Endothelial cell of umbilical vein (primary cell): Measurements from ENCODE around the gene LMO7. TPM values are rescaled to one million over a fixed set of nuclear protein-coding genes. Genes with fewer than 3 reads are reported as not detected.
A peak's percentile ranks its signal among the peaks of the same experiment; 100 is the strongest.

Source experiments
- BruUV-seq: library from RNA; stranded (reverse); fragments of 400-500 nt; replicated peaks from 2 replicates; lab custom pipeline; 2021; lab: Mats Ljungman, UMichigan
- CTCF ChIA-PET: fragments of 300-600, 350-600 bp; sonication (Branson Sonifier 250); formaldehyde crosslinking; loops from one replicate; lab custom pipeline; 2021; ENCODE audit warnings: antibody characterized with exemption, inconsistent platforms; lab: Charles Lee
- POLR2A ChIA-PET: fragments of 300-600, 350-600 bp; sonication (Branson Sonifier 250); formaldehyde crosslinking; loops from one replicate; lab custom pipeline; 2021; ENCODE audit warnings: antibody characterized with exemption, inconsistent platforms; lab: Charles Lee
- DNase-seq: peaks from one replicate; pipeline ENCODE4 v3.0.0-alpha.2; 2011; ENCODE audit warnings: low read depth, low spot score
- FAIRE-seq: peaks from 2 replicates; lab custom pipeline; 2011; peaks lifted over from hg19 to GRCh38; lab: Jason Lieb, UNC
- H2AFZ ChIP-seq: 2 replicates; pipeline ENCODE4 v1.6.0; 2012; ENCODE audit warnings: low read depth, low read length, control low read depth, inconsistent platforms
- H3K27ac ChIP-seq: 2 replicates; pipeline ENCODE4 v1.5.1; 2011; ENCODE audit warnings: low read depth, mild to moderate bottlenecking, control low read depth, low read length, moderate library complexity; ENCODE audit not compliant: insufficient read depth
- H3K27me3 ChIP-seq, 2 experiments: 2 replicates each; pipeline versions ENCODE4 v1.6.0 to v1.6.1; 2011; ENCODE audit warnings: low read length in 2 of 2, mixed read lengths in 1 of 2; ENCODE audit not compliant: control insufficient read depth in 2 of 2, insufficient read depth in 2 of 2
- H3K36me3 ChIP-seq, 2 experiments: 2 replicates in 1 of 2; 3 replicates in 1 of 2; pipeline ENCODE4 v1.5.1; 2011; ENCODE audit warnings: low read length in 2 of 2, mild to moderate bottlenecking in 1 of 2, moderate library complexity in 1 of 2; ENCODE audit not compliant: control insufficient read depth in 2 of 2, insufficient read depth in 2 of 2; ENCODE audit errors: extremely low read depth in 1 of 2
- H3K4me1 ChIP-seq: 3 replicates; pipeline ENCODE4 v1.5.1; 2011; ENCODE audit warnings: mild to moderate bottlenecking, low read length; ENCODE audit not compliant: control insufficient read depth, insufficient read depth; ENCODE audit errors: extremely low read depth
- H3K4me2 ChIP-seq: 2 replicates; pipeline ENCODE4 v1.6.1; 2011; ENCODE audit warnings: low read length, control low read depth, mixed read lengths; ENCODE audit not compliant: insufficient read depth
- H3K4me3 ChIP-seq, 3 experiments: fragments of 200-600 bp in 1 of 3; sonication (generic), shearing (Covaris generic) in 1 of 3; replicated peaks in 1 of 3; 2 replicates each; pipeline ENCODE4 v1.5.1; 2011 to 2016; ENCODE audit warnings: control low read depth in 3 of 3, low read length in 3 of 3, mild to moderate bottlenecking in 2 of 3, inconsistent platforms in 1 of 3, low read depth in 1 of 3, moderate library complexity in 1 of 3; ENCODE audit not compliant: insufficient read depth in 1 of 3
- H3K79me2 ChIP-seq: 2 replicates; pipeline ENCODE4 v1.6.0; 2012; ENCODE audit warnings: low read length, inconsistent platforms; ENCODE audit not compliant: control insufficient read depth, insufficient read depth
- H3K9ac ChIP-seq: replicated peaks from 2 replicates; pipeline ENCODE3; 2011; ENCODE audit warnings: low read length, control low read depth; ENCODE audit not compliant: insufficient read depth; ENCODE audit errors: extremely low read depth
- H3K9me1 ChIP-seq: replicated peaks from 3 replicates; pipeline ENCODE4 v1.6.0; 2011; ENCODE audit warnings: mild to moderate bottlenecking, low read length; ENCODE audit not compliant: control insufficient read depth, insufficient read depth; ENCODE audit errors: extremely low read depth
- H3K9me3 ChIP-seq: replicated peaks from 2 replicates; pipeline ENCODE4 v1.5.1; 2012; ENCODE audit warnings: low read length, inconsistent platforms; ENCODE audit not compliant: control insufficient read depth, insufficient read depth
- H4K20me1 ChIP-seq: replicated peaks from 2 replicates; pipeline ENCODE3; 2011; ENCODE audit warnings: mild to moderate bottlenecking, low read length; ENCODE audit not compliant: control insufficient read depth, insufficient read depth; ENCODE audit errors: extremely low read depth
- CTCF ChIP-seq, 2 donors: IDR thresholded peaks; 1 replicate in 1 of 2; 2 replicates in 1 of 2; pipeline ENCODE4 v1.5.1; 2011; ENCODE audit warnings: low read length in 2 of 2, mild to moderate bottlenecking in 2 of 2, moderate library complexity in 2 of 2, control low read depth in 1 of 2, inconsistent platforms in 1 of 2, low read depth in 1 of 2; ENCODE audit not compliant: insufficient read depth in 1 of 2; ENCODE audit errors: extremely low read depth in 1 of 2
- EZH2 ChIP-seq: IDR thresholded peaks from 2 replicates; pipeline ENCODE4 v1.6.1; 2012; ENCODE audit warnings: borderline replicate concordance, low read depth, mild to moderate bottlenecking, moderate library complexity, low read length, inconsistent platforms; ENCODE audit not compliant: severe bottlenecking
- FOS ChIP-seq: IDR thresholded peaks from 2 replicates; pipeline ENCODE4 v1.6.1; 2011; ENCODE audit warnings: mild to moderate bottlenecking, low read length, moderate library complexity, borderline replicate concordance; ENCODE audit not compliant: insufficient read depth
- GATA2 ChIP-seq: IDR thresholded peaks from 2 replicates; pipeline ENCODE4 v1.7.0; 2011; ENCODE audit warnings: low read depth, mild to moderate bottlenecking, moderate library complexity, mixed read lengths, low read length; ENCODE audit not compliant: insufficient read length, insufficient read depth
- JUN ChIP-seq: IDR thresholded peaks from 2 replicates; pipeline ENCODE4 v1.6.1; 2011; ENCODE audit warnings: borderline replicate concordance, low read depth; ENCODE audit not compliant: insufficient read length, insufficient read depth
- MAX ChIP-seq: IDR thresholded peaks from 2 replicates; pipeline ENCODE4 v1.6.1; 2011; ENCODE audit not compliant: insufficient read depth, insufficient read length
- MYC ChIP-seq: IDR thresholded peaks from one replicate; pipeline ENCODE4 v1.6.1; 2011; ENCODE audit warnings: mild to moderate bottlenecking, low read depth, low read length
- POLR2A ChIP-seq: IDR thresholded peaks from 2 replicates; pipeline ENCODE4 v1.6.1; 2012; ENCODE audit warnings: low read depth, mild to moderate bottlenecking, control low read depth, low read length
- POLR2AphosphoS5 ChIP-seq: IDR thresholded peaks from 2 replicates; pipeline ENCODE4 v1.6.1; 2012; ENCODE audit warnings: low read depth, mild to moderate bottlenecking, control low read depth, low read length, moderate library complexity; ENCODE audit not compliant: insufficient read depth
- dilution Hi-C: fragments of 300-500 bp; cut with MboI; formaldehyde crosslinking; loops from one replicate; pipeline ENCODE4 v1.15.0; 2019; ENCODE audit warnings: low sequenced_read_pairs; ENCODE audit not compliant: extremely low pct_ligation_motif_present
- intact Hi-C: fragments of 100-400 bp; cut with micrococcal nuclease; formaldehyde crosslinking; loops from one replicate; pipeline ENCODE4 v1.10.0; 2022
- polyA plus RNA-seq, 4 experiments: library from polyadenylated mRNA; depleted of rRNA in 3 of 4; stranded (reverse) in 3 of 4; unstranded in 1 of 4; fragments of >200 nt; gene quantifications; 2 replicates each; pipeline versions ENCODE4 v1.2.1 to v1.2.3, GENCODE V29; 2011 to 2012; ENCODE audit warnings: missing spikeins in 1 of 4
- total RNA-seq: library from RNA; stranded (reverse); gene quantifications from 2 replicates; pipeline ENCODE4 v1.2.3, GENCODE V29; 2021

Gene LMO7
- total and polyA plus RNA-seq, 2 donors (not counting 3 experiments of a cell fraction or from before 2014, with no cell fraction given) = 10.5 to 21.1 TPM

GRCh38 chr13:75704194-75704926, 68.2 kb downstream of the LMO7 start:
- H3K27ac ChIP-seq = peak overlapping the region; percentile 73
- no peak overlapping the region for H2AFZ ChIP-seq
- no peak overlapping the region for H3K4me3 ChIP-seq
- TF ChIP-seq MAX = no peak
- TF ChIP-seq POLR2AphosphoS5 = no peak
- no peak for TF ChIP-seq EZH2
- TF ChIP-seq CTCF (IDR thresholded peaks at IDR 0.05; ENCODE audit: extremely low read depth in 1 of 2, insufficient read depth in 1 of 2, low read depth in 1 of 2, low read length in 2 of 2) = no peak
- TF ChIP-seq POLR2A = no peak
- no peak for TF ChIP-seq GATA2
- no peak for TF ChIP-seq FOS
- no peak for TF ChIP-seq MYC
- TF ChIP-seq JUN = no peak
- H3K36me3 ChIP-seq = no peaks in the 10 kb centered on the region
- DNase-seq (peak; percentile 57), FAIRE-seq (peak; percentile 66)
- ChIA-PET CTCF (interaction anchor here (1.0 to 4.6 kb wide), 6 partner anchors 8 to 166 kb away, joined by 3 to 47 read pairs (median 4); no protein-coding TSS in a partner anchor), POLR2A (no interaction called here)
- H3K9ac ChIP-seq = no peak overlapping the region
- dilution Hi-C loops = no loop called here
- H3K4me2 ChIP-seq = no peak overlapping the region
- intact Hi-C loops = no loop called here
- no peaks in the 10 kb centered on the region for H4K20me1 ChIP-seq
- BruUV-seq = no TSS peak
- H3K9me3 ChIP-seq = no peaks in the 10 kb centered on the region
- H3K27me3 ChIP-seq = no peaks in the 10 kb centered on the region
- H3K79me2 ChIP-seq = no peaks in the 10 kb centered on the region
- peaks cover 22% of the 10 kb centered on the region for H3K4me1 ChIP-seq
- no peaks in the 10 kb centered on the region for H3K9me1 ChIP-seq
